OCI-LY3 (cell line): Measurements from ENCODE around the gene GRIK4.

Experiments
- H2AFZ ChIP-seq: fragments of 200-600, 300-600 bp; shearing (Covaris generic); 2 replicates; pipeline ENCODE4 v1.6.0; 2014; ENCODE audit warnings: antibody characterized with exemption, low read depth, low read length
- H3K27ac ChIP-seq: fragments of 200-600, 300-600 bp; sonication (generic); 2 replicates; pipeline ENCODE4 v1.5.1; 2014; ENCODE audit warnings: mild to moderate bottlenecking, low read length, moderate library complexity, mixed read lengths
- H3K27me3 ChIP-seq: fragments of 200-600, 300-600 bp; sonication (generic); 2 replicates; pipeline ENCODE4 v1.6.1; 2014; ENCODE audit warnings: low read depth, low read length, mixed read lengths
- H3K36me3 ChIP-seq: fragments of 200-600, 300-600 bp; sonication (generic); replicated peaks from 2 replicates; pipeline ENCODE3; 2014; ENCODE audit warnings: low read depth, low read length, mixed read lengths
- H3K4me1 ChIP-seq: fragments of 300-600, 200-600 bp; sonication (generic); 2 replicates; pipeline ENCODE4 v1.6.1; 2014; ENCODE audit warnings: low read length, mixed read lengths
- H3K4me2 ChIP-seq: fragments of 200-600, 300-600 bp; sonication (generic); 2 replicates; pipeline ENCODE4 v1.6.1; 2014; ENCODE audit warnings: low read length, mixed read lengths
- H3K4me3 ChIP-seq: fragments of 300-600, 200-600 bp; sonication (generic); 2 replicates; pipeline ENCODE4 v1.5.1; 2014; ENCODE audit warnings: antibody characterized with exemption, mild to moderate bottlenecking, low read length, moderate library complexity
- H3K79me2 ChIP-seq: fragments of 300-600, 200-600 bp; shearing (Covaris generic); 2 replicates; pipeline ENCODE4 v1.6.1; 2014; ENCODE audit warnings: mild to moderate bottlenecking, low read length, mixed read lengths
- H3K9ac ChIP-seq: fragments of 300-600, 200-600 bp; shearing (Covaris generic); 2 replicates; pipeline ENCODE4 v1.6.0; 2014; ENCODE audit warnings: mild to moderate bottlenecking, low read length, moderate library complexity
- H3K9me3 ChIP-seq: fragments of 200-600, 300-600 bp; shearing (Covaris generic); 2 replicates; pipeline ENCODE4 v1.6.1; 2014; ENCODE audit warnings: low read length, mixed read lengths; ENCODE audit not compliant: insufficient read depth
- H4K20me1 ChIP-seq: fragments of 200-600, 300-600 bp; sonication (generic); 2 replicates; pipeline ENCODE4 v1.6.1; 2016; ENCODE audit warnings: low read length, mixed read lengths; ENCODE audit not compliant: insufficient read depth
- EZH2phosphoT487 ChIP-seq: fragments of 200-600 bp; shearing (Covaris generic); IDR thresholded peaks from 2 replicates; pipeline ENCODE4 v1.6.1; 2018; ENCODE audit warnings: antibody characterized with exemption, mixed run types, low read depth
- TF ChIP-seq, protein P1 (sequence below): fragments of 200-600, 300-600 bp; sonication (generic); IDR thresholded peaks from 2 replicates; pipeline ENCODE4 v1.5.1; 2014; ENCODE audit warnings: antibody characterized with exemption, low read length, low read depth

GRIK4 gene

DNA sequence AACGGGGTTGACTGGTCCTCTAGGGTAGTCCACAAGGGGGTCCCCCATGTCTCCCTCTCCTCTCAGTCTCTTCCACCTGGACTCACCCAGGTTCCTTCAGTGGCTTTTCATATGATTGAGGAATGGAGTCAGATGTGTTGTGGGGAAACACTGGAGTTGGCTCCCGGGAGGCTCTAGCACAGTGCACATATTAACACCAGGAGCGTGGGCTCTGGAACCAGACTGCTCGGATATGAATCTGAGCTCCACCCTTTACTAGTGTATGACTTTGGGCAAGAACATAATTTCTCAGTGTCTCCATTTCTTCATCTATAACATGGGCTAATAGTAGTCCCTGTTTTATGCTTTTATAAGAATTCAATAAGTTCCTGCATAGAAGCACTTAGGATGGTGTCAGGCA lies 157.0 kb downstream of the GRIK4 start:
- Histone ChIP-seq H3K9me3 (no peaks in the 10 kb centered on the region), H2AFZ (no peak overlapping the region), H3K4me1 (no peaks in the 10 kb centered on the region), H3K27ac (no peak overlapping the region), H3K79me2 (no peaks in the 10 kb centered on the region), H3K27me3 (peaks cover 58% of the 10 kb centered on the region), H3K4me3 (no peak overlapping the region), H3K4me2 (no peak overlapping the region), H3K9ac (no peak overlapping the region), H4K20me1 (no peaks in the 10 kb centered on the region), H3K36me3 (no peaks in the 10 kb centered on the region)
- TF ChIP-seq, protein P1, sequence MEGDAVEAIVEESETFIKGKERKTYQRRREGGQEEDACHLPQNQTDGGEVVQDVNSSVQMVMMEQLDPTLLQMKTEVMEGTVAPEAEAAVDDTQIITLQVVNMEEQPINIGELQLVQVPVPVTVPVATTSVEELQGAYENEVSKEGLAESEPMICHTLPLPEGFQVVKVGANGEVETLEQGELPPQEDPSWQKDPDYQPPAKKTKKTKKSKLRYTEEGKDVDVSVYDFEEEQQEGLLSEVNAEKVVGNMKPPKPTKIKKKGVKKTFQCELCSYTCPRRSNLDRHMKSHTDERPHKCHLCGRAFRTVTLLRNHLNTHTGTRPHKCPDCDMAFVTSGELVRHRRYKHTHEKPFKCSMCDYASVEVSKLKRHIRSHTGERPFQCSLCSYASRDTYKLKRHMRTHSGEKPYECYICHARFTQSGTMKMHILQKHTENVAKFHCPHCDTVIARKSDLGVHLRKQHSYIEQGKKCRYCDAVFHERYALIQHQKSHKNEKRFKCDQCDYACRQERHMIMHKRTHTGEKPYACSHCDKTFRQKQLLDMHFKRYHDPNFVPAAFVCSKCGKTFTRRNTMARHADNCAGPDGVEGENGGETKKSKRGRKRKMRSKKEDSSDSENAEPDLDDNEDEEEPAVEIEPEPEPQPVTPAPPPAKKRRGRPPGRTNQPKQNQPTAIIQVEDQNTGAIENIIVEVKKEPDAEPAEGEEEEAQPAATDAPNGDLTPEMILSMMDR: no peak
- no peak for TF ChIP-seq EZH2phosphoT487

DNA sequence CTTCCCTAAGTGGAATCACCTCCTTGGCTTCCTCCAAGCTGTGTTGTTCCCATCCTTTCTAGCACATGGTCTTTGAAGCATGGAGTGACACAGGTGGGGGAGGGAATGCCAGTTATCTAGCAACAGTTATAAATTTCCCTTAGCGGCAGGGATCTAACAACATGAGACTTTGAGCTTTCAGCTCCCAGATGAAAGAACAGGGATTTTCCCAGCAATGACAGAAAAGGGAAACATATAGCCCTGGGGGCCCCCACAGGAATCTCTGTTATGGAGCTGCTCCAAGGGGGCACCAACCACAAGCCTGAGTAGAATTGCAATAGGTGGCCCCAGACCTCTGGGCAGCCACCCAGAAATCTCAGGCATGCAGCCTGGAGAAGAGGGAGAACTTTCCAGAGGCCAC lies 163.0 kb downstream of the GRIK4 start:
- peaks cover 40% of the 10 kb centered on the region for H3K27me3 ChIP-seq
- H3K79me2 ChIP-seq: no peaks in the 10 kb centered on the region
- no peaks in the 10 kb centered on the region for H3K4me1 ChIP-seq
- no peak overlapping the region for H2AFZ ChIP-seq
- no peak for TF ChIP-seq EZH2phosphoT487
- TF ChIP-seq, protein P1: no peak
- no peak overlapping the region for H3K4me3 ChIP-seq
- H3K27ac ChIP-seq: no peak overlapping the region
- H3K9me3 ChIP-seq: no peaks in the 10 kb centered on the region
- no peaks in the 10 kb centered on the region for H4K20me1 ChIP-seq
- no peak overlapping the region for H3K9ac ChIP-seq
- no peak overlapping the region for H3K4me2 ChIP-seq
- no peaks in the 10 kb centered on the region for H3K36me3 ChIP-seq

DNA sequence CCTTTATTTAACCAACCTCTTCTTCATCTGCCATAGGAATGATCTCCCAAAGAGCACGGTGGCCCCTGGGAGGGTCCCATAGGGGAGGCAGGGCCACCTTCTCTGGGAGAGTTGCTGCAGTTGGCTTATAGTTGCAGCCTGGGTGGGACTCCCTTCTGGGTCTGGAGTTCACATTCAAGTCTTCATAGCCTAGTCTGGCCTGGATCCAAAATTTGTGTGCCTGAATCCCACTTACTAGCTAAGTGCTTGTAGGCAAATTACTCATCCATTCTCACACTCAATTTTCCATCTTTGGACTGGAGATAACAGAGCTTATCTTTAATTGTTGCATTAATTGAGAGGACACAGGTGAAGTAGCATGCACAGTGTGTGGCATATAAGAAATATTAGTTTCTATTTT lies 163.6 kb downstream of the GRIK4 start:
- Histone ChIP-seq H3K9me3 (no peaks in the 10 kb centered on the region), H3K27me3 (peaks cover 39% of the 10 kb centered on the region), H3K27ac (no peak overlapping the region), H3K4me2 (no peak overlapping the region), H2AFZ (no peak overlapping the region), H3K36me3 (no peaks in the 10 kb centered on the region), H3K79me2 (no peaks in the 10 kb centered on the region), H3K9ac (no peak overlapping the region), H3K4me1 (no peaks in the 10 kb centered on the region), H3K4me3 (no peak overlapping the region), H4K20me1 (no peaks in the 10 kb centered on the region)
- no peak for TF ChIP-seq EZH2phosphoT487
- TF ChIP-seq, protein P1: no peak

DNA sequence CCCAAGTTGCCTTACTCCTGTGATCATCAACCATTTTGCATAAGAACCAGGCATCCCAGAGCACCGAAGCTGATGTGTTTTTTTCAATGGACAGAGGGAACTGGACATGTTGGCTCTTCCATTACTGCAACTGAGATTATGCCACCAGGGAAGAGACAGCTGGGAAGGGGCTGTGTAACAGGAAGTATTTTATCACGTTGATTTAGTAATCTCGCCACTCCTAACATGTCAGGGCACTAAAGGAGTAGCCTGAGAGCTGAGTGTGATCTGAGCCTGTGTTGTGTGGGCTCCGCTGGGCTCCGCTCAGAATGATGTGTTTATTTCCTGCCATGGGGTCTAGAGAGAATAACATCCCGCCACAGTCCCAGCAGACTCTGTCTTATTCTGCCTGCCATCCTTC lies 165.4 kb downstream of the GRIK4 start:
- TF ChIP-seq EZH2phosphoT487: no peak
- TF ChIP-seq, protein P1: no peak
- Histone ChIP-seq H3K9me3 (no peaks in the 10 kb centered on the region), H3K79me2 (no peaks in the 10 kb centered on the region), H3K36me3 (no peaks in the 10 kb centered on the region), H3K27me3 (peaks cover 39% of the 10 kb centered on the region), H3K4me2 (no peak overlapping the region), H2AFZ (no peak overlapping the region), H3K27ac (no peak overlapping the region), H3K4me3 (no peak overlapping the region), H3K9ac (no peak overlapping the region), H3K4me1 (no peaks in the 10 kb centered on the region), H4K20me1 (no peaks in the 10 kb centered on the region)
